Mucosa of descending colon (tissue), 3 donors: ENCODE data around the gene NPRL2. TPM values are rescaled to one million over a fixed set of nuclear protein-coding genes. Genes with fewer than 3 reads are reported as not detected.

Experiments
- ATAC-seq: fragments of 200-7000 bp; cut with Tn5 transposase; one replicate; pipeline ENCODE4 v1.9.1; 2020; ENCODE audit warnings: mild to moderate bottlenecking, moderate library complexity
- DNase-seq, 3 donors: peaks; one replicate each; pipeline ENCODE4 v3.0.0-alpha.2; 2020
- H3K36me3 ChIP-seq: fragments of 200-600 bp; one replicate; pipeline ENCODE4 v1.8.0; 2021; ENCODE audit warnings: low read depth, mild to moderate bottlenecking
- H3K4me1 ChIP-seq: fragments of 200-600 bp; one replicate; pipeline ENCODE4 v1.8.0; 2021; ENCODE audit warnings: low read depth, mild to moderate bottlenecking
- H3K4me3 ChIP-seq: fragments of 200-600 bp; one replicate; pipeline ENCODE4 v1.8.0; 2021; ENCODE audit warnings: mild to moderate bottlenecking
- H3K9me3 ChIP-seq: fragments of 200-600 bp; one replicate; pipeline ENCODE4 v1.8.0; 2021; ENCODE audit warnings: mild to moderate bottlenecking
- CTCF ChIP-seq: fragments of 200-600 bp; IDR thresholded peaks from one replicate; pipeline ENCODE4 v1.8.0; 2022; ENCODE audit warnings: antibody characterized with exemption, mild to moderate bottlenecking
- intact Hi-C, 2 donors: fragments of 100-400 bp; cut with DNase I in 1 of 2; cut with micrococcal nuclease in 1 of 2; formaldehyde crosslinking; loops; one replicate each; pipeline versions ENCODE4 v1.11.0 to v1.11.1; 2022; cut with DNase I, micrococcal nuclease
- total RNA-seq, 3 donors: library from RNA; stranded (reverse); fragmentation: NEBNext Ultra II Directional in 2 of 3; extraction: Animal tissue kit (Norgen Biotek cat#: 25700) in 2 of 3; gene quantifications; one replicate each; pipeline versions ENCODE4 v1.2.1 to v1.2.4, GENCODE V29; 2021 to 2023
- donor health status: DM: no; HTN: no; CAD: no; lungs with moderate emphysema.
- donor health status: DM: no; HTN: no; CAD: no.
- donor health status: DM: no; HTN: yes; CAD: no.

Gene NPRL2
- total RNA-seq, 3 donors from 2014 or later, result 20.2 to 32.9 (median 25.0) TPM

GRCh38 chr3:50390508-50391224 is 40.1 kb upstream of the NPRL2 start:
- Histone ChIP-seq H3K4me3 (no peak overlapping the region), H3K36me3 (no peaks in the 10 kb centered on the region), H3K9me3 (no peaks in the 10 kb centered on the region), H3K4me1 (peaks cover 3% of the 10 kb centered on the region)
- ATAC-seq (peak; percentile 62), DNase-seq (peak in 2 of 3 donors; percentile 57 to 72)
- intact Hi-C loops, result no loop called here
- TF ChIP-seq CTCF, result no peak

- H3K4me1 ChIP-seq, result peaks cover 3% of the 10 kb centered on the region
- no peak overlapping the region for H3K4me3 ChIP-seq
- ATAC-seq, result no peak
- no peaks in the 10 kb centered on the region for H3K9me3 ChIP-seq
- H3K36me3 ChIP-seq, result no peaks in the 10 kb centered on the region
- DNase-seq, result no peak
- no peak for TF ChIP-seq CTCF
- intact Hi-C loops, result no loop called here
These were observed 38.8 kb upstream of the NPRL2 start for GRCh38 chr3:50389414-50389767.

GRCh38 chr3:50388720-50389413 is 38.3 kb upstream of the NPRL2 start:
- peaks cover 3% of the 10 kb centered on the region for H3K4me1 ChIP-seq
- H3K36me3 ChIP-seq, result no peaks in the 10 kb centered on the region
- ATAC-seq (no peak), DNase-seq (no peak)
- intact Hi-C loops, result no loop called here
- TF ChIP-seq CTCF, result no peak
- H3K9me3 ChIP-seq, result no peaks in the 10 kb centered on the region
- no peak overlapping the region for H3K4me3 ChIP-seq

- peak; percentile 15 for ATAC-seq
- no peak for TF ChIP-seq CTCF
These were observed 37.6 kb upstream of the NPRL2 start for GRCh38 chr3:50388016-50388719.

GRCh38 chr3:50385754-50386153 is 35.2 kb upstream of the NPRL2 start:
- Histone ChIP-seq H3K4me1 (peaks cover 2% of the 10 kb centered on the region), H3K36me3 (no peaks in the 10 kb centered on the region), H3K4me3 (no peak overlapping the region), H3K9me3 (no peaks in the 10 kb centered on the region)
- no peak for TF ChIP-seq CTCF
- DNase-seq (no peak), ATAC-seq (no peak)
- intact Hi-C loops, result no loop called here

More at GRCh38 chr3:50388016-50388719, 37.6 kb upstream of the NPRL2 start:
- no peak overlapping the region for H3K4me3 ChIP-seq
- H3K36me3 ChIP-seq, result no peaks in the 10 kb centered on the region
- no peaks in the 10 kb centered on the region for H3K9me3 ChIP-seq
- intact Hi-C loops, result no loop called here
- H3K4me1 ChIP-seq, result peaks cover 3% of the 10 kb centered on the region
- DNase-seq, result no peak
